ENCODE results near the gene BPIFB1. TPM values are rescaled to one million over a fixed set of nuclear protein-coding genes. Genes with fewer than 3 reads are reported as not detected.

Gene BPIFB1
- polyA plus RNA-seq, 1 donor (not counting 4 experiments of a cell fraction or from before 2014, with no cell fraction given) = not detected

DNA sequence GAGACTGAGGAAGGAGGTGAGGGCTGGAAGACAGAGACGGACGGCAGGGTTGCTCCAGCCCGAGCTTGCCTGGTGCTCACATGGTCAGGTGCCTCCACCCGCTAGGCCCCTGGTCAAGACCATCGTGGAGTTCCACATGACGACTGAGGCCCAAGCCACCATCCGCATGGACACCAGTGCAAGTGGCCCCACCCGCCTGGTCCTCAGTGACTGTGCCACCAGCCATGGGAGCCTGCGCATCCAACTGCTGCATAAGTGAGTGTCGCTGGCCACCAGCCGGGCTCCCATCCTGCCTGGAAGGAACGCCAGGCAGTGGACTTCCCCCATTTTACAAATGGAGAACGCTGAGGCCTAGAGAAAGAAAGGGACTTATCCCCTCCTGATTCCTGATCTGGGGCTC lies 7.8 kb downstream of the BPIFB1 start:
- no peak for DNase-seq (ENCODE audit: low read depth, low spot score)
- Histone ChIP-seq H3K9me3 (ENCODE audit: control insufficient read depth, low read depth, low read length) (no peaks in the 10 kb centered on the region), H3K4me2 (ENCODE audit: control insufficient read depth, extremely low read depth, insufficient read depth, low read depth, low read length) (no peak overlapping the region), H3K36me3 (ENCODE audit: control insufficient read depth in 2 of 2, extremely low read depth in 1 of 2, insufficient read depth in 2 of 2, low read length in 2 of 2) (no peaks in the 10 kb centered on the region), H3K4me1 (ENCODE audit: control insufficient read depth, extremely low read depth, insufficient read depth, low read length) (no peaks in the 10 kb centered on the region), H3K79me2 (ENCODE audit: control insufficient read depth, insufficient read depth, low read length) (no peaks in the 10 kb centered on the region), H3K27ac (ENCODE audit: control insufficient read depth, insufficient read depth, low read length) (no peak overlapping the region), H4K20me1 (ENCODE audit: control insufficient read depth, extremely low read depth, insufficient read depth, low read length) (no peaks in the 10 kb centered on the region), H3K9ac (ENCODE audit: control insufficient read depth, extremely low read depth, insufficient read depth, low read length) (no peak overlapping the region), H3K27me3 (ENCODE audit: control insufficient read depth, extremely low read depth, insufficient read depth, low read length) (peaks cover 8% of the 10 kb centered on the region), H2AFZ (ENCODE audit: control insufficient read depth, low read length) (no peak overlapping the region), H3K9me1 (ENCODE audit: control insufficient read depth, extremely low read depth, insufficient read depth, low read length) (no peaks in the 10 kb centered on the region), H3K4me3 (ENCODE audit: control insufficient read depth in 2 of 3, extremely low read depth in 1 of 3, insufficient read depth in 2 of 3, low read depth in 1 of 3, low read length in 3 of 3) (no peak overlapping the region)
- dilution Hi-C loops (cut with MboI; ENCODE audit: extremely low pct_ligation_motif_present, low sequenced_read_pairs) = no loop called here
- no peak for TF ChIP-seq EZH2 (IDR thresholded peaks at IDR 0.05; ENCODE audit: low read length)
- TF ChIP-seq, protein P1, sequence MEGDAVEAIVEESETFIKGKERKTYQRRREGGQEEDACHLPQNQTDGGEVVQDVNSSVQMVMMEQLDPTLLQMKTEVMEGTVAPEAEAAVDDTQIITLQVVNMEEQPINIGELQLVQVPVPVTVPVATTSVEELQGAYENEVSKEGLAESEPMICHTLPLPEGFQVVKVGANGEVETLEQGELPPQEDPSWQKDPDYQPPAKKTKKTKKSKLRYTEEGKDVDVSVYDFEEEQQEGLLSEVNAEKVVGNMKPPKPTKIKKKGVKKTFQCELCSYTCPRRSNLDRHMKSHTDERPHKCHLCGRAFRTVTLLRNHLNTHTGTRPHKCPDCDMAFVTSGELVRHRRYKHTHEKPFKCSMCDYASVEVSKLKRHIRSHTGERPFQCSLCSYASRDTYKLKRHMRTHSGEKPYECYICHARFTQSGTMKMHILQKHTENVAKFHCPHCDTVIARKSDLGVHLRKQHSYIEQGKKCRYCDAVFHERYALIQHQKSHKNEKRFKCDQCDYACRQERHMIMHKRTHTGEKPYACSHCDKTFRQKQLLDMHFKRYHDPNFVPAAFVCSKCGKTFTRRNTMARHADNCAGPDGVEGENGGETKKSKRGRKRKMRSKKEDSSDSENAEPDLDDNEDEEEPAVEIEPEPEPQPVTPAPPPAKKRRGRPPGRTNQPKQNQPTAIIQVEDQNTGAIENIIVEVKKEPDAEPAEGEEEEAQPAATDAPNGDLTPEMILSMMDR (optimal IDR thresholded peaks at IDR 0.05 in 1 of 3, IDR thresholded peaks at IDR 0.05 in 1 of 3, conservative IDR thresholded peaks at IDR 0.05 in 1 of 3; ENCODE audit: extremely low read depth in 1 of 3, insufficient read depth in 2 of 3, low read length in 3 of 3) = no peak
- FAIRE-seq = no peak

- Histone ChIP-seq H3K4me3 (ENCODE audit: control insufficient read depth in 2 of 3, extremely low read depth in 1 of 3, insufficient read depth in 2 of 3, low read depth in 1 of 3, low read length in 3 of 3) (no peak overlapping the region), H4K20me1 (ENCODE audit: control insufficient read depth, extremely low read depth, insufficient read depth, low read length) (no peaks in the 10 kb centered on the region), H3K27ac (ENCODE audit: control insufficient read depth, insufficient read depth, low read length) (no peak overlapping the region), H3K9me1 (ENCODE audit: control insufficient read depth, extremely low read depth, insufficient read depth, low read length) (no peaks in the 10 kb centered on the region), H3K79me2 (ENCODE audit: control insufficient read depth, insufficient read depth, low read length) (no peaks in the 10 kb centered on the region), H3K4me1 (ENCODE audit: control insufficient read depth, extremely low read depth, insufficient read depth, low read length) (no peaks in the 10 kb centered on the region), H3K36me3 (ENCODE audit: control insufficient read depth in 2 of 2, extremely low read depth in 1 of 2, insufficient read depth in 2 of 2, low read length in 2 of 2) (no peaks in the 10 kb centered on the region), H3K27me3 (ENCODE audit: control insufficient read depth, extremely low read depth, insufficient read depth, low read length) (peaks cover 8% of the 10 kb centered on the region), H2AFZ (ENCODE audit: control insufficient read depth, low read length) (no peak overlapping the region), H3K4me2 (ENCODE audit: control insufficient read depth, extremely low read depth, insufficient read depth, low read depth, low read length) (no peak overlapping the region), H3K9ac (ENCODE audit: control insufficient read depth, extremely low read depth, insufficient read depth, low read length) (no peak overlapping the region), H3K9me3 (ENCODE audit: control insufficient read depth, low read depth, low read length) (no peaks in the 10 kb centered on the region)
- dilution Hi-C loops (cut with MboI; ENCODE audit: extremely low pct_ligation_motif_present, low sequenced_read_pairs) = no loop called here
- DNase-seq (ENCODE audit: low read depth, low spot score) = no peak
- FAIRE-seq = no peak
- TF ChIP-seq, protein P1 (optimal IDR thresholded peaks at IDR 0.05 in 1 of 3, IDR thresholded peaks at IDR 0.05 in 1 of 3, conservative IDR thresholded peaks at IDR 0.05 in 1 of 3; ENCODE audit: extremely low read depth in 1 of 3, insufficient read depth in 2 of 3, low read length in 3 of 3) = no peak
- TF ChIP-seq EZH2 (IDR thresholded peaks at IDR 0.05; ENCODE audit: low read length) = no peak
Observed at GRCh38 chr20:33291416-33291815, 8.4 kb downstream of the BPIFB1 start.
